HG03571 (cell line): Measurements from ENCODE around the gene ELOVL5.
"Not testable (repeated sequence)": the region's sequence is repeated elsewhere in the genome, so short reads cannot be mapped to it uniquely, and the experiment has no call there.

Source experiments
- ATAC-seq: cut with Tn5 transposase; IDR thresholded peaks from one replicate; pipeline ENCODE4 v1.9.1; 2021; ENCODE audit not compliant: unreplicated experiment

Gene ELOVL5

DNA sequence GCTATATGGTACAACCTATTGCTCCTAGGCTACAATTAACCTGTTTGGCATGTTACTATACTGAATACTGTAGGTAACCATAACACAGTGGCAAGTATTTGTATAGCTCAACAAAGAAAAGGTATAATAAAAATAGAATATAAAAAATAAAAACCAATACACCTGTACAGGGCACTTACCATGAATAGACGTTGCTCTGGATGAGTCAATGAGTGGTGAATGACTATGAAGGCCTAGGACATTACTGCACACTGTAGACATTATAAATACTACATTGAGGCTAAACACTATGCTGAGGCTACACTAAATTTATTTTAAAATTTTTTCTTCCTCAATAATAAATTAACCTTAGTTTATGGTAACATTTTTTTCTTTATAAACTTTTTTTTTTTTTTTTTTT is 18.6 kb downstream of the ELOVL5 start:
- ATAC-seq, result no peak

DNA sequence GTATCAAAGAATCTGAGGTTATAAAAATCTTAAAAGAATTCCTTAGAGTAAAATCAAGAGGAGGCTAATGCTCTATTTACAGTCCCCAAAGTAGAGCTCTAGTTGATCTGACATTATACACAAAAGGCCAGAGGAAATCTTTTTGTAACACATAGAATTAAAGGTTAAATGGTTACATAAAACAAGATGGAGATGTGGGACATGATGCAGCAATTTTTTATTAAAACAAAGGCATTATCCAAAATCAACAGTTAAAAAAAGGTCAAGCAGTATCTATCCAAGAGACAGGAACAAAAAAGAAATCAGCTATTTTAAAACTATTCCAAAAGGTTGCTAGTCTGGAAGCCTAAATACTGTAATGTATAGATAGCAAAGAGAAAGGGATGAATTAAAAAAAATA is 20.4 kb downstream of the ELOVL5 start:
- ATAC-seq, result no peak

DNA sequence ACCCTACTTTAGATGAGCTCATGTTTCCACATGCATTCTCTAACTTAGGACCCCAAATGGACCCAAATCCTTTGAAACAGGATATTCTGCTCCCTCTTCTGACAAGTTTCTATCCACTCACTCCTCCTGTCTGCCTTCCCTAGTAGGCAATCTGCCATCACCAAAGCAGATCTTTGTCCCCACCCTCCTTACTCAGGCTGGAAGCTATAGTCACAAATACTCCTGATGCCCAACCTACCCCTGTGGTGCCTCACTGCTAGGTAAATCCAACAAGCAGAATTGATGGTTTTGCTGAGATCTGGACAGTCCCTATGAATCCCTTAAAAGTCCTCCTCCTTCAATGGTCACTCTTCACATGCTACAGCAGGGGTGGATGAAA is 21.7 kb downstream of the ELOVL5 start:
- ATAC-seq, result no peak

DNA sequence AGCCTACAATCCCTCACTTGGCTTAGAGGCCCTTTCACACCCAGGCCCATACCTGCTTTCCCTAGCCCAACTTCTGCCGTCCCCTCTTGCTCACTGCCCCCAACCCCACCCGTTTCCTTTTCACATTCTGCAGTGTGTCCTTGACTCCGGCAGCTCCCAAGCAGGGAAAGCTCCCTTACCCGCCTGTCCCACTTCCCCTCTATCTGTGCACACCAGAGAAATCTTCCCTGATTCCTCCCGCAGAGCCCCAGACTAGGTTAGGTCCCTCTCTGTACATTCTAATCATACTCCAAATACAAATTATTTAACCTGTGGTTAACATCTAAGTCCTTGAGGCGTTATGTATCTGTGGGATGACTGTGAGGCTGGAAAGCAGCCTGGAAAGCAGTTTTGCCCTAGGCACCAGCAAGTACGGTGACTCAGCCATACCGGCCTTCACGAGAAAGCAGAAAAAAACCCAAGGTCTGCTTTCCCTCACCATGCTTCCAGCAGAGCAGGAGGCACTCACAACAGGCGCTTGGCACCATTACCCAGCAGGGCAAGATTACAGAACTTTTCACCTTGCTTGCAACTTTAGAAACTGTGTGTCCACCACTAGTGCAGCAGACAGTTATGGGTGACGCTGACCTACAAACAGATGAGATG is 22.3 kb downstream of the ELOVL5 start:
- ATAC-seq, result no peak

DNA sequence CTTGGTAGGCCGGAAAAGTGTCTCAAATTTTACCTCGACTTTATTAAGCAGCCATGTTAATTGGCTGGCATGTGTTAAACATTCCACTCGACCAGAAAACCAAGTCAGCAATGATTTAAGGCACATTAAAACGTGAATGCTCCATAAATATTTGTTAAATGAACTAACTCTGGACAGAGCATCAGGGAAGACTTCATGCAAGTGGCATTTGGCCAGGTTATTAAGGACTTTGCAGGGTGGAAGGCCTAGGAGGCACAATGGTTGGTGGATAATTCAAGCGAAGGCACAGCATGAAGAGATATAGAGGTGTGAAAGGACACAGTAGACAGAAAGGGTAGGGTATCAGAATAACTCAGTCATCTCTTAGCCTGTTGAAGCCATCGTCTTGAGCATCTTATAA is 23.0 kb downstream of the ELOVL5 start:
- ATAC-seq, result no peak

DNA sequence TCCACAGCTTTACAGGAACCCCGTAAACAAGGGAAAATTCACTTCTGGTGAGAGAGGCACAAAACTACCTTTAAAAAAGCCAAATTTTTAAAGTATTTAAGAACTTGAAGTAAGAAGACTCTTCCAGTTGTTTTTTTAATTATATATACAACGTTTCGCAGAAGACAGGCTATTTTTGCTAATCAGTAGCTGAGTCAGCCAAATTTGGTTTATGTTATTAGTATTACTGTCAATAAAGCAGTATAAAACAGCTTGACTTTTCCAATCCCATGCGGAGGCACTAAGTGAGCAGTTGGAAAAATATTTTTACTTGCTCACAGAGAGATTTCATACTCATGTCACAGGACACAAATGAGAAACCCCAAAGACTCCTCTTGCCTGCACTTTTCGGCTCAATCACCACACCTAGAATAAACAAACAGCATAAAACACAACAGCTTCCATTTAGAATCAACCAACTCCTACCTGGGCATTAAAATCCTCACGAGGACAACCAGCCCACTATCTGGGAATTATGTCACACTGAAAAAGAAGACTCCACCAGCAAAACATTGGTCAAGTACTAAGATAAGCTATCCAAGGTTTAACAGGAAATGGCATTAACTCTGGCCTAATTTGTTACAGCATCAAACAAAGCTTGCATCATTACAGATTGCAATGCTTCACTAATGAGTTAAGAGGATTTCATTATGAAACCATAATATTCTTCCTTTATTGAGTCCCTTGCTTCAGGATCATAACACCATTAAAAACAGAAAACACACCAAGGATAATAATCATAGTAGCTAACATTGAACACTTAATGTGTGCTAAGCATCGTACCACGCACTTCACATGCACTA is 26.3 kb downstream of the ELOVL5 start:
- ATAC-seq, result no peak

DNA sequence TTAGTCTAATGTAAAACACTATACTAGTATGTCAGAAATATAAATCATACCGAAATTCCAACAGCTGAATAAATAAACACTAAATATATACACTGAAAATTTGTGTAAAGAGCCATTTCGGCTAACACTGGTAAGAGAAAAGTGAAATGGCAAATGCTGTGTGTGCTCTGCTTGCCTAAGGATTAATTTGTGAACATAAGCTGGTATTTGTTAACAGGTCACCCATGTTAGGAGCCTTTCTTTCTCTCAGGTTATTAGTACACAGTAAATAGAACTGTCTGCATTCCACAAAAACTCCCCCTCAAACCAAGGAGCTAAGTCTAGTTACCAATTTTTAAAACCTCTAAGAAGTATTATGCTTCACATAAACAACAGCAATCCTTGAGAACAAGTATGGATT is 27.0 kb downstream of the ELOVL5 start:
- no peak for ATAC-seq

DNA sequence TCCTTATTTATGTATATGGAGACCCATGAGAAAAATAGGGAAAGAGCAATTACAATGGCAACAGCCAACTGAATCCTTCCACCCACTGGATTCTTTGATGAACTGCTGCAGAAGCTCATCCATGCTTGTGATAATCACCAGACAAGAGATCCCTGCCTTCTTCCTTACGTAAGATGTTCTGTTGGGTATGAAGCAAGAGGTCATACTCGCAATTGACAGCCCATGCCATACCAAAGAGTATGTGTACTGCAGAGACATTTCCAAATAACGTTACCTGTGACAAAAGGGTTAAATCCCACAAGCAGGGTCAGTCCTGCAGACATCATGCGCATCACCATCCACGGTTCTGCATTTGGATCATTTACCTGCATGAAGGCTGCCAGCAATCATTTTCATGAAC is 27.8 kb downstream of the ELOVL5 start:
- ATAC-seq, result no peak

DNA sequence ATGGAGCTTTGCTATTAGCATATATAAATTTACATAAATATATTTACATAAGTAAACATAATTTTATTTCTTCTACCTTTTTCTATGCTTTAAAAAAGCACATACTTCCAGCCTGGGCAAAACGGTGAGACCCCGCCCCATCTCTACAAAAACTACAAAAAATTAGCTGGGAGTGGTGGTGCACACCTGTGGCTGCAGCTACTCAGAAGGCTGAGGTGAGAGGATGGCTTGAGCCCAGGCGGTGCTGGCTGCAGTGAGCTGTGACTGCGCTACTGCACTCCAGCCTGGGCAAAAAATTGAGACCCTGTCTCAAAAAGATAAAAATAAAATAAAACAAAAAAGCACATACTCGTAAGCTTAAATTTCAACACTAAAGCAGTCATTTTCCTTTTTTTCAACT is 30.3 kb downstream of the ELOVL5 start:
- ATAC-seq, result no peak

DNA sequence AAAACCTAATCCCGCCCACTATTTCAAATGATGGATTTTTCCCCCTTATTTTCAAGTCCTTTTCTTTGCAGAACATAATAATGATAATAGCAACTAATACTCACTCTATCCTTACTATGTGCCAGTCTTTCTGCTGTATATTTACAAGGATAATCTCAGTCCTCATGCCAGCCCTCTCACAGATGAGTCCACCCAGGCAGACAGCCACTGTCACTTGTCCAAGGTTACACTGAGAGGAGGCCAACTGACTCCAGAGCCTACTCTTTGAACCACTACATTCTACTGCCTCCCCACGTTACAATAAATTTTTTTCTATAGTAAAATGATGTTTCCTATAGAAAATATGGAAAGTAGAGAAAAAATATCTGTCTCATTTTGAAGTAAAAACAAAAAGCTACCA is 30.9 kb downstream of the ELOVL5 start:
- no peak for ATAC-seq

DNA sequence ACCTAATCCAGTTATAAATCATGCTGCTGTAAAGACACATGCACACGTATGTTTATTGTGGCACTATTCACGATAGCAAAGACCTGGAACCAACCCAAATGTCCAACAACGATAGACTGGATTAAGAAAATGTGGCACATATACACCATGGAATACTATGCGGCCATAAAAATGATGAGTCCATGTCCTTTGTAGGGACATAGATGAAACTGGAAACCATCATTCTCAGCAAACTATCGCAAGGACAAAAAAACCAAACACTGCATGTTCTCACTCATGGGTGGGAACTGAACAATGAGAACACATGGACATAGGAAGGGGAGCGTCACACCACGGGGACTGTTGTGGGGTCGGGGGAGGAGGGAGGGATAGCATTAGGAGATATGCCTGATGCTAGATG is 31.5 kb downstream of the ELOVL5 start:
- ATAC-seq, result not testable (repeated sequence)

DNA sequence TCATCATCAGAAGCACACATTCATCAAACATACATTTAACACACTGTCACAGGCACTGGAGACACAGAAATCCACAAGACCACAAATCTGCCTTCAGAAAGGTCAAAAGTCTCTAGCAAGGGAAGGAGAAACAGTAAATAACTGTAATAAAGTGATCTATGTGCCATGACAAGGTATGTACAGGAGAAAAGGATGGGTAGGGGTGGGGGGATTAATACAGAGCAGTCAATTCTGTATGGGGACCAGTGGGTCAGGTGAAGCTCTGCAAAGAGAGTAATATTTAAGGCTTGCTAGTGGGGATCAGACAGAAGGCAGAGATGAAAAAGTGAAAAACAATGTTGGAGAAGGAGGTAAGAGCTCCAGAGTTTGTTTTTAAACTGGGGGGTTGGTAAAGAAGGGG is 32.6 kb downstream of the ELOVL5 start:
- ATAC-seq, result no peak

DNA sequence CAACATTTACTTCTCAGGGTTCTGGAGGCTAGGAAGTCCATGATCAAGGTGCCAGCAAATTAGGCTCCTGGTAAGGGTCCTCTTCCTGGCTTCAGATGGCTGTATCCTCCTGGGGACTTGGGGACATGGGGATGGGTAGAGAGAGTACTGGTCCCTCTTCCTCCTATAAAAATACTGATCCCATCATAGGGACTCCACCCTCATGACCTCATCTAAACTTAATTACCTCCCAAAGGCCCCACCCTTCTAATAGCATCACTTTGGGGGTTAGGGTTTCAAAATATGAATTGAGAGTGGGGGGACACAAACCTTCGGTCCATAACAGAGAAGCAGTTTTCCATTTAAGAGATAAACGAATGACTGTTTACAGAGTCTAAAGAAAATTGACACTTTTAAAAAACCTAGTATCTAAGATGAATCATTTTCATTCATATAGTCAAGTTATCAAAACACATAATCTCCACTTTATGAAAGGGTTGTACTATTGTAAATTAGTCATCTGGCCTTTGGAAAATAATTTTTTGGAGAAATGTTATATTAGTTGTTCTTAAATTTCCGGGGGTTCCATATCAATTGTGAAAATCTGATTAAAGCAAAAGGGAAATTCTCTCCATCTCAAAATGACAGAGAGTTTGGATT is 33.5 kb downstream of the ELOVL5 start:
- ATAC-seq, result no peak

DNA sequence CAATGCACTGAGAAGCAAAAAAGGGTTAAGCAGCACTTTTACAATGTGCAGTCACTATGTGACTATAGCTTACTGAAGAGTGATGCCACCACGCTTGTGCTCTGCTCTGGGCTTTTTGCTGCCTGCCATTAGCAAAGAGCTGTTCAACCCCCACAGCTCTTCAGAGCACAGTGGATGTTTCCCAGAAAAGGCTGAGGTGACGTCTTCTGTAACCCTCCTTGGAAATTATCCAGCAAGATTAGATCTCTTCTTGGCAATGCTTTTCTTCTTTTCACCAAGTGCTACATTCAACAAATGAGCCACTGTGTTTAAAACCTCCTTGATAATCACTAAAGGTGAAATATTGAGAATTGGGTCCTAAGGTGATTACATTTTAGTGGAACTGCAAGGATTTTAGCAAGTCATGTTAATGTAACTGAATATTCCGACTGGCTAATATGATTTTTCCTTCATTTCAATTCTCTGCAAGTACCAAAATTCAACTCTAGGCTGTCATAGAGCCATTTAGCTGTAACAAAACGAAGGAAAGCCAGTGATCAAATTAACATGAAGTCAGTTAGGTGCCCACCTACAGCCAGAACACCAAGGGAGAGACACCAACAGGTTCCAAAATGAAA is 34.9 kb downstream of the ELOVL5 start:
- ATAC-seq, result no peak

DNA sequence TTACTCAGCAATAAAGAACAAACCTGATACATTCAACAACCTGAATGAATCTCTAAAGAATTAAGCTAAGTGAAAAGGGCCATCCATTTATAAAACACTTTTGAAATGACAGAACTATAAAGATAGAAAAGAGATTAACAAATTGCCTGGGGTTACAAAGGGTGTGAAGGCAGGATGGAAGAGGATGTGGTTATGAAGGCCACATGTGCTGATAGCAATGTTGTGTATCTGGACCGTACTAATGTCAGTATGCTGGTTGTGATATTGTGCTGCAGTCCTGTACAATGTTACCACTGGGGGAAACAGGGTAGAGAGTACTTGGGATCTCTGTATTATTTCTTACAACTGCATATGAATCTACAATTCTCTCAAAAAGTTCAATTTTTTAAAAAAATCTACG is 36.4 kb downstream of the ELOVL5 start:
- ATAC-seq, result no peak

DNA sequence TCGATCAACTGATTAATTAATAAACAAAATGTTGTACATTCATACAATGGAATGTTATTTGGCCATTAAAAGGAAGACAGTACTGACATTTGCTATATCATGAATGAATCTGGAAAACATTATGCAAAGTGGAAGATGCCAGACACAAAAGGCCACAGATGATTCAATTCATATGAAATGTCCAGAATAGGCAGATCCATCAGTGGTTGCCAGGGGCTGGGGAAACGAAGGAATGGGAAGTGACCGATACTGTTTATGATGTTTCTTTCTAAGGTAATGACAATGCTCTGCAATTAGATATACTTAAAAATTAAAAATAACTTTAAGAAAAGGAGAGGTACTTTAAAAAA is 37.2 kb downstream of the ELOVL5 start:
- ATAC-seq, result no peak

DNA sequence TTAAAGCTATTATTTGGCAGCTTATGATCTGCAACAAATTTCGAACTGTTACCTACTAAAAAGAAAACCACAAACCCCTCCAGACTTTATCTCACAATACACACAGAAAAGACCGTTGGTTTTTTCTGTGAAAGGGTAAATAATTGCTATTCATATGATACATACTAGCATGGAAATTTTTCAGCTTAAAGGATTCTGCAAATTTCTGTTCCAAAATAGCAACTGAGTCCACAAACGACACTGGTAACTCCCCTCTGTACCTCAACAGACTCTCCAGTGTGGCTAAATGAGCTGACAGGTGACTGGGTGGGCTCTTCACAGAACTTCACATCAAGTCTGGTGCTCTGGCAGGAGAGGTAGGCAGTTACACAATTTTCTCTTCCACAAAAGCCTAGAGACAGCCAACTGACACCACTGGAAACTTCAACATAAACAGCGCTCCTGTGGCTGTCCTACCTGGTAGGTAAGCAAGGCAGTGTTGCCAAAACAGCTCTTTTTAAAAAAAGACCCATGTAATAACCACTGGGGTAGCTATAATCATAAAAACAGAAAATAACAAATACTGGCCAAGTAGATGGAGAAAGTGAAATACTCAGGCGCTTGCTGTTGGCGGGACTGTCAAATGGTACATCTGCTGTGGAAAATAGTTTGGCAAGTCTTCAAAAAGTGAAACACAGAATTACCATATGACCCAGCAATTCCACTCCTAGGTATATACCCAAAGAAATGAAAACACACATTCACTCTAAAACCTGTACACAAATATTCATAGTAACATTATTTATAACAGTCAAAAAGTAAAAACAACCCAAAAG is 37.8 kb downstream of the ELOVL5 start:
- no peak for ATAC-seq

DNA sequence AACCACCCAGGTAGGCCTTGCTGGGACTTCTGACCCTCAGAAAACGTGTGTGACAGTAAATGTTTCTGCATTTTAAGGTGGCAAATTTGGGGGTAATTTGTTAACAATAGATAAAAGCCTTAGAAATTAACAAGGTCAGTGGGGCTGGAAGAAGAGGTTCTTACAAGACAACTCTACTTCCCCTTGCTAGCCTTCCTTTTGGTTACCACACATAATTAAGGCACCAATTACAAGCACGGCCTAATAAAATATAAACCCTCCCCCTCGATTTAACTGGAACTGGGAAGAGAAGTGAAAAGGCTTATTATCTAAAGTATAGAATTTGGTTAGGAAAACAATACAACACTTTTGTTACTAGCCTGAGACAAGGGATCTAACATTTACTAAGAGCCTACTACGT is 38.8 kb downstream of the ELOVL5 start:
- no peak for ATAC-seq

DNA sequence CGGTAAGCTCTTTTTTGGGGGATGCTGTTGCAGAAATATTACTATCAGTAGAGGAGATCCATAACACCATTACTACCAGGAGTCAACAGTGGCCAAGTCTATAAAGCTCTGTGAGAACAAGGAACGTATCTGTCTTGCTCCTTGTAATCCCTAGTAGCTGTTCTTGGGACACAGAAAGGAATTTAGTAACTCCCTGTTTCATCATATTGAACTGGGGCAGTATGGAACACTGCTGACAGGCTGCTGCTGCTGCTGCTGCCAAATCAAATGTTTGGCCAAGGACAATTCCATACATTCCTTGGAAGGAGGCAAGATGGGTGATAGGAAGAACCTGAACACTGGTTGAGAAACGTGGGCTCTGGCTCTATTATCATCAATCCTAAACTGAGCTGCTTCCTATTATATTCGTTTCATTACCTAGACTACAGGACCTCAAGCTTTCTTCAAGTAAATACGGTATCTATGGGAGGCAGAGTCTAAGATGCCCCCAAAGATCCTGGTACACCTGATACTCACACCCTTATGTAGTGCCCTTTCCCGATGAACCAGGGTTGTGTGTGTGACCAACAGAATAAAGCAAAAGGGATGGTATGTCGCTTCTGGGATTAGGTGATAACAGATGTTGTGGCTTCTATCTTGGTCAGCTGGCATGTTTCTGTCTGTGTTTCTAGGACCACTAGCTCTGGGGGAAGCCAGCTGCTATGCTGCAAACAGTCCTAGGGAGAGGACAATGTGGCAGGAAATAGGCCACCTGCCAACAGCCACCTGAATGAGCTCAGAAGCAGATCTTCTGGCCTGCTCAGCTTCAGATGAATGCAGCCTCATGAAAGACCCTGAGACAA is 39.5 kb downstream of the ELOVL5 start:
- ATAC-seq, result peak; percentile 75

DNA sequence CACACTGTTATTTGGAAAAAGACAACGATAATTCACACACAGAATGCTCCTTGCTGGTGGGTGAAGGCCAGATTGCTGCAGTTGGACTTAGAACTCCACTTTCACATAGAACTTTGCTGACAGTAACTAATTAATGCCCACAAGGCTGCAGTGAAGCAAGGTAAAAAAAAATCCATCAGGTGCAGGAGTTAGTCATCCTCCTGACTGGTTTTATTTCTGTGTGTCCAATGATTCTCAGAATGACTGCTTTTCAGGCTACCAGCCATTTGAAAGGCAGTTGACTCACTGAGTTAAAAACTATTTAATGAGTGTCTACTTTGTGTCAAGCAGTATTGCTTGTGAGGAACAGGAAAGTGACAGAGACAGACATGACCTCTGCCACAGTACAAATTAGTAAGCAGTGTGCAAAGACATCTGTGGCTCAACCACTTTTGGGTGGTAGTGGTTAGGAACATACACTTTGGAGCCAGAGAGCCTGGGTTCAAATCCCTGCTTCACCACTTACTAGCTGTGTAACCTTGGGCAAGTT is 41.9 kb downstream of the ELOVL5 start:
- ATAC-seq, result peak; percentile 74
